HG02571 (cell line): Measurements from ENCODE around the gene REN.

ENCODE experiments used
- ATAC-seq: cut with Tn5 transposase; IDR thresholded peaks from one replicate; pipeline ENCODE4 v1.9.1; 2021; ENCODE audit warnings: mild to moderate bottlenecking, moderate library complexity; ENCODE audit not compliant: unreplicated experiment

REN gene

GRCh38 chr1:204166219-204166618 is at the start of gene REN:
Gene REN, minus strand, starts transcription at chr1:204166337. Its CDS starts 44 bp downstream, at chr1:204166293.
- no peak for ATAC-seq

- peak; percentile 73 for ATAC-seq
Observed at GRCh38 chr1:204213668-204214662, 47.8 kb upstream of the REN start, which contains the start of gene GOLT1A. Gene GOLT1A, minus strand, starts transcription at chr1:204213988. Its CDS starts 82 bp downstream, at chr1:204213906.

GRCh38 chr1:204212715-204213114 is 46.6 kb upstream of the REN start:
- ATAC-seq: no peak

GRCh38 chr1:204211046-204211445 is 44.9 kb upstream of the REN start:
- no peak for ATAC-seq

- no peak for ATAC-seq
Observed at GRCh38 chr1:204207136-204207616, 41.0 kb upstream of the REN start.

- no peak for ATAC-seq
Observed at GRCh38 chr1:204206121-204206520, 40.0 kb upstream of the REN start.

- no peak for ATAC-seq
Observed at GRCh38 chr1:204205486-204205885, 39.3 kb upstream of the REN start.

- ATAC-seq: no peak
Observed at GRCh38 chr1:204204944-204205343, 38.8 kb upstream of the REN start.

- no peak for ATAC-seq
Observed at GRCh38 chr1:204203206-204203767, 37.1 kb upstream of the REN start.

- ATAC-seq: no peak
Observed at GRCh38 chr1:204202481-204202880, 36.3 kb upstream of the REN start.

GRCh38 chr1:204201348-204202040 is 35.4 kb upstream of the REN start:
- ATAC-seq: no peak

GRCh38 chr1:204199579-204199978 is 33.4 kb upstream of the REN start:
- no peak for ATAC-seq

- ATAC-seq: no peak
Observed at GRCh38 chr1:204198348-204199340, 32.5 kb upstream of the REN start.

- no peak for ATAC-seq
Observed at GRCh38 chr1:204197068-204197467, 30.9 kb upstream of the REN start.

- no peak for ATAC-seq
Observed at GRCh38 chr1:204196068-204196795, 30.1 kb upstream of the REN start, which contains the start of gene KISS1. Gene KISS1, minus strand, starts transcription at chr1:204196491. Its CDS starts 3,615 bp downstream, at chr1:204192876.

- ATAC-seq: no peak
Observed at GRCh38 chr1:204194771-204195170, 28.6 kb upstream of the REN start.

- ATAC-seq: no peak
Observed at GRCh38 chr1:204194080-204194479, 27.9 kb upstream of the REN start.

- no peak for ATAC-seq
Observed at GRCh38 chr1:204192589-204193352, 26.6 kb upstream of the REN start.

GRCh38 chr1:204192046-204192445 is 25.9 kb upstream of the REN start:
- ATAC-seq: no peak
